Astrocyte of the cerebellum (primary cell): Measurements from ENCODE around the gene CCDC172.

Source experiments
- DNase-seq: peaks from one replicate; pipeline ENCODE4 v3.0.0-alpha.2; 2011; ENCODE audit warnings: low read depth
- H3K4me3 ChIP-seq: 2 replicates; pipeline ENCODE4 v1.5.1; 2011; ENCODE audit warnings: mild to moderate bottlenecking, low read depth, low read length, moderate library complexity
- in situ Hi-C: cut with HindIII; loops from 2 replicates; pipeline ENCODE4 v1.10.0; 2017; ENCODE audit warnings: low sequenced_read_pairs
- TF ChIP-seq, protein P1 (sequence below): IDR thresholded peaks from 2 replicates; pipeline ENCODE4 v1.5.1; 2012; ENCODE audit warnings: low read length, low read depth, moderate library complexity, mild to moderate bottlenecking; ENCODE audit errors: missing control alignments

CCDC172 gene, protein sequence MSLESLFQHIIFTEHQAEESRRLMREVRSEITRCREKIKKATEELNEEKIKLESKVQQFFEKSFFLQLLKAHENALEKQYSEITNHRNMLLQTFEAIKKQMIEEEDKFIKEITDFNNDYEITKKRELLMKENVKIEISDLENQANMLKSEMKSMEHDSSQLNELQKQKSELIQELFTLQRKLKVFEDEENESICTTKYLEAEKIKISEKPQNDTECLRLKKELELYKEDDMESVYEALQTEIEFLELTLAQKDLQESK

GRCh38 chr10:116324227-116324950, at the start of gene CCDC172:
CCDC172 (plus strand) TSS chr10:116324448; CDS start chr10:116325012, 564 bp downstream.
- H3K4me3 ChIP-seq: no peak within 1 kb of the TSS
- in situ Hi-C loops: no loop called here
- TF ChIP-seq, protein P1, sequence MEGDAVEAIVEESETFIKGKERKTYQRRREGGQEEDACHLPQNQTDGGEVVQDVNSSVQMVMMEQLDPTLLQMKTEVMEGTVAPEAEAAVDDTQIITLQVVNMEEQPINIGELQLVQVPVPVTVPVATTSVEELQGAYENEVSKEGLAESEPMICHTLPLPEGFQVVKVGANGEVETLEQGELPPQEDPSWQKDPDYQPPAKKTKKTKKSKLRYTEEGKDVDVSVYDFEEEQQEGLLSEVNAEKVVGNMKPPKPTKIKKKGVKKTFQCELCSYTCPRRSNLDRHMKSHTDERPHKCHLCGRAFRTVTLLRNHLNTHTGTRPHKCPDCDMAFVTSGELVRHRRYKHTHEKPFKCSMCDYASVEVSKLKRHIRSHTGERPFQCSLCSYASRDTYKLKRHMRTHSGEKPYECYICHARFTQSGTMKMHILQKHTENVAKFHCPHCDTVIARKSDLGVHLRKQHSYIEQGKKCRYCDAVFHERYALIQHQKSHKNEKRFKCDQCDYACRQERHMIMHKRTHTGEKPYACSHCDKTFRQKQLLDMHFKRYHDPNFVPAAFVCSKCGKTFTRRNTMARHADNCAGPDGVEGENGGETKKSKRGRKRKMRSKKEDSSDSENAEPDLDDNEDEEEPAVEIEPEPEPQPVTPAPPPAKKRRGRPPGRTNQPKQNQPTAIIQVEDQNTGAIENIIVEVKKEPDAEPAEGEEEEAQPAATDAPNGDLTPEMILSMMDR: no peak
- DNase-seq: no peak

GRCh38 chr10:116276981-116277380, 47.3 kb upstream of the CCDC172 start:
- TF ChIP-seq, protein P1: no peak
- in situ Hi-C loops: no loop called here
- DNase-seq: no peak
- no peak overlapping the region for H3K4me3 ChIP-seq

DNA sequence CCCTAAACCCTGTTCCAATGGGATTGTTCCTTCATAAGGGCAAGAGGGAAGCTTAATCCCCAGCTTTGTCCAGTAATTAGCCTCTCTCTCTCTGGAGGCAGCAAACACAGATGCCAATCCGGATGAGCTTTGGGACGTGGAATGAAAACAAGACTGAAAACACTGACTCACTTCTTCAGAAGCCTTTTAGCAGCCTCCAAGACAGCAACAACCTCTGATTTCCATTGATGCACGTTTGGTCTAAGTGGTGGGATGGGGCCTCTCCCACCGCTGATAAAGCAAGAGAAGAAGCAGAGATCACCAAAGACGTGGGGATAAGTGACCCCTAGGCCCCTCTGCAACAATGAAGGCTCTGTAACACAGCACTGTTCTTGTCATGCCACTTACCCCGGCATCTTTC, 45.4 kb upstream of the CCDC172 start:
- no peak for DNase-seq
- in situ Hi-C loops: no loop called here
- TF ChIP-seq, protein P1: no peak

DNA sequence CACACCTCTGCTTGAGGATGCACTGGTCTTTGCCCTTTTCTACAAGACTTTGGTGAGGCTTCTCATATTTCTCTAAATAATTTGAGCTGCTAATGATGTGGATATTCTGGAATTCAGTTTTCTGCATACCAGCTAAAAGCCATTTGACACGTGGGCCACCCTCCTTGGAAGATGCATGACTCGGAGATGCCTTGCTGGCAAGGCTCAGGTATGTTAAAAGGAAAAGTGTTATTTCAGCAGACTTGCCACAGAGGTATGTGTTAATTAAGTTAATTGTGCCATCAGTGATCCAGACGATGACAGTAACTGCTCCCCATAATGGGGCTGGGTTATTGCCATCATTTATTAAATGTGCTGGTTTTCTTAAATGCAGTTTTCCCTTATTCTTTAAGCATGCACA, 42.5 kb upstream of the CCDC172 start:
- no peak overlapping the region for H3K4me3 ChIP-seq
- DNase-seq: no peak
- in situ Hi-C loops: no loop called here
- TF ChIP-seq, protein P1: no peak

More for the DNA sequence above, 45.4 kb upstream of the CCDC172 start:
- no peak overlapping the region for H3K4me3 ChIP-seq

GRCh38 chr10:116286626-116287200, 37.5 kb upstream of the CCDC172 start:
- no peak overlapping the region for H3K4me3 ChIP-seq

DNA sequence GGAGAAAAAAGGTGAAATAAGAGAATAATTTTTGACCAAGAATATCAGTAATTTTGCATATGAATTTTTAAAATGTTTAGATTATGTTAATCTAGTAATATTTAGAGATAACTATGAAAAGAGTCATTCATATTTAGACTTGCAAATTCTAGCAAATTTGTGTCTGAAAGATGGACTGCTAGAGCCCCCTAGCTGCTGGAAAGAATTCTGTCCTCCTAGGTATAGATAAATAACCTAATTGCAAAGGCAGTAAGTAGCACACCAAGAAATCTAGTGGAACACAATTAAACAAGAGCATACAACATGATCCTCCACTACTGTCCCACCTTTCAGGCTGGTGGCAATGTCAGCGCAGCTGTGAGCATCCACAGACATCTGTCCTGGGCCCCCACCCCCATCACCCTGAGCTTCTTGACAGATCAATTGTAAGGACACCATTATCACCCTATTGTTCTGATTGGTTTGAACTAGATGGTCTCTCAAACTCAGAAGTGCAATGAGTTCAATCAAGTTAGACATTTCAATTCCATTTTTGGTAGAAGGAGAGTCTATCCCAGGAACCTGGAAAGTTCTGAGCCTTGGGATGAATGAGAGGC, 36.2 kb upstream of the CCDC172 start:
- no peak for DNase-seq
- in situ Hi-C loops: no loop called here
- TF ChIP-seq, protein P1: peak; percentile 72
- no peak overlapping the region for H3K4me3 ChIP-seq

More at GRCh38 chr10:116286626-116287200, 37.5 kb upstream of the CCDC172 start:
- DNase-seq: no peak
- in situ Hi-C loops: no loop called here
- TF ChIP-seq, protein P1: no peak
